GM19397 (cell line): ENCODE data around the gene ALDH3B2.
"Not testable (repeated sequence)": the region's sequence is repeated elsewhere in the genome, so short reads cannot be mapped to it uniquely, and the experiment has no call there.

ENCODE experiments used
- ATAC-seq: cut with Tn5 transposase; IDR thresholded peaks from one replicate; pipeline ENCODE4 v1.9.1; 2021; ENCODE audit warnings: mild to moderate bottlenecking, moderate library complexity; ENCODE audit not compliant: unreplicated experiment

Gene ALDH3B2

DNA sequence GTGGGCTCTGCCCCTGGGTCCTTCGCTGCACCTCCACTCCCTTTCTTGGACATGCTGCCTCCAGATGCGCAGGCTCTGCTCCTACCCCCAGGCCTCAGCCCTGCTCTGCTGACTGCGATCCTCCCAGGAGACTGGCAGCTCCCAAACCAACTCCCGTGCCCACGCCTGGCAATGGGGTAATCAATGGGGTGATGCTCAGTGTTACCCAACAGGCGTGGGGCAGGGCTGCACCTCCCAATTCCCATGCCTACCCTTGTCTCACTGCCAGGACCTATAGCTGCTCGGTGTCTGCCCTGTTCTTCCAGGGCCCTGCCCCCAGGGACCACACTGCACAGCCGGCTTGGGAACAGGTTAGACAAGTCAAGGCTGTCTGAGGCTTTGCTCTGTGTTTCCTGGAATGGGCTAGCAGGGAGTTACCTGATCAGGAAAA lies at the start of gene ALDH3B2:
Gene ALDH3B2 (minus strand): TSS at position 182 of the 430 bp plus-strand sequence. CDS start 7,688 bp downstream, outside the sequence.
- no peak for ATAC-seq

- not testable (repeated sequence) for ATAC-seq
Measured at GRCh38 chr11:67723036-67723435, 48.6 kb upstream of the ALDH3B2 start.

DNA sequence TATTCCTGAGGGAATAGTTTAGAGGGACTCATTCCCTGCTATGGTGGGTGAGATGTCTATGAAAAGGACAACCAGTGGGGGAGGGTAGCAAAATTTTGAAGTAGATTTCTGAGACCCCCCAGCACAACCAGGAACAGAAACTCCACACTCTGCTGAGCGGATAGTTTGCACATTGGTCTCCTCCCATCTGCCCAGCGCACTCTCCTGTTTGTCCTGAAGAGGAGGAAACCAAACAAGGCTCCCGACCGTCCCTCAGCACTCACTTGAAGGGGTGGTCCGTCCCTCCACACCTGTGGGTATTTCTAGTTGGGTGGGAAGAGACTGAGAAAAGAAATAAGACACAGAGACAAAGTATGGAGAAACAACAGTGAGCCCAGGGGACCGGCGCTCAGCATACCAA lies 41.8 kb upstream of the ALDH3B2 start:
- ATAC-seq, result not testable (repeated sequence)

DNA sequence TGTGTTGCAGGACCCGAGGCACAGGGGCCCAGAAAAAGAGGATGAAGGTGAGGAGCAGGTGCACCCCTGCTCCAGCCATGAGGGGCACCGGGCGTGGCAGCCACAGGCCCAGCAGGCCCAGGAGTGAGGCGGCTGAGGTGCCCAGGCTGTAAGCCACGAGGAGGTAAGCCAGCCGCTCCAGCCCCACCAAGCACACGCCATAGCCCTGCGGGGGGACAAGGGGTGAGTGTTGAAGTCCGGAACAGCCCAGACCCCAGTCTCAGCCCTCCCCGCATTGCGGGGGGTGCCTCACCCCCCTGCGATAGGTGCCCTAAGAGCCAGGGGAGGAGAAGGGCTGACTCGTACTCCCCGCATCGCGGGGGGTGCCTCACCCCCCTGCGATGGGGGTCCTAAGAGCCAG lies 41.4 kb upstream of the ALDH3B2 start:
- ATAC-seq, result not testable (repeated sequence)

- not testable (repeated sequence) for ATAC-seq
Measured at GRCh38 chr11:67713892-67714509, 39.6 kb upstream of the ALDH3B2 start.

DNA sequence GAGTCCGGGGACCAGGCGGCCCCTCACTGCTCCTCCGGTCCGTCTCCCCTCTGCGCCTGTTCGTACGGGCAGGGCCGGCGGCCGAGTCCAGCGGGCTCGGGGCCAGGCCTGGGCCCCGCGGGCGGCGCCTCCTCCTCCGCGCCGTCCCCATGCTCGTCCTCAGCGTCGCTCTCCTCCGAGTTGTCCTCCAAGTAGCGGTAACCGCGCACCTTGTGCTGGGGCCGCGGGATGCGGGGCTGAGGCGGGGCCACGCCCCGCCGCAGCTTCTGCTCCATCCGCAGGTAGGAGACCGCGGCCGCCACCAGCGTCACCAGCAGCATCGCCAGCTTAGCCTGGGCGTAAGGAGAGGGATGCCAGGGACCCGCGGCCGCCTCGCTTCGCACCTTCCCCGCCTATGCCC lies 37.3 kb upstream of the ALDH3B2 start:
- ATAC-seq, result not testable (repeated sequence)

- not testable (repeated sequence) for ATAC-seq
Measured at GRCh38 chr11:67711212-67711611, 36.8 kb upstream of the ALDH3B2 start.

DNA sequence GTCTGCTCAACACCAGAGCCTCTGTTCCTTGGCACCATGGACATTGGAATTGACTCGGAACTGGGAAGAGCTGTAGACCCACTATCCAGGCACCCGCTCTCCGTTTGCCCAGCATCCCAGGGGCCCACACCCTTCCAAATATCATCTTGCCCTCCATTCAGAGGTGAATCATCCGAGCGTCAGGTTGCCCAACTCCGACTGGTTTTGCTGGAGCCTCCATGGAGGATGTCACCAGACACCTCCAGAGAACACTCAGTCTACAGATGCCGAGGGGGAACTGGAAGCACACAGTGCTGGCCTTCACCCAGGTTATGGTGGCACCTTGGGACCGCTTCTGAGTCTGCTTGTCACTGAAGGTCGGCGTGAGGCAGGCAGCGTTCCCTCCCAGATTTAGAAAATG lies 35.4 kb upstream of the ALDH3B2 start:
- ATAC-seq, result not testable (repeated sequence)

GRCh38 chr11:67705264-67705663 lies 30.8 kb upstream of the ALDH3B2 start:
- ATAC-seq, result no peak

- no peak for ATAC-seq
Measured at GRCh38 chr11:67704524-67704923, 30.1 kb upstream of the ALDH3B2 start.

GRCh38 chr11:67703709-67704108 lies 29.3 kb upstream of the ALDH3B2 start:
- ATAC-seq, result not testable (repeated sequence)

DNA sequence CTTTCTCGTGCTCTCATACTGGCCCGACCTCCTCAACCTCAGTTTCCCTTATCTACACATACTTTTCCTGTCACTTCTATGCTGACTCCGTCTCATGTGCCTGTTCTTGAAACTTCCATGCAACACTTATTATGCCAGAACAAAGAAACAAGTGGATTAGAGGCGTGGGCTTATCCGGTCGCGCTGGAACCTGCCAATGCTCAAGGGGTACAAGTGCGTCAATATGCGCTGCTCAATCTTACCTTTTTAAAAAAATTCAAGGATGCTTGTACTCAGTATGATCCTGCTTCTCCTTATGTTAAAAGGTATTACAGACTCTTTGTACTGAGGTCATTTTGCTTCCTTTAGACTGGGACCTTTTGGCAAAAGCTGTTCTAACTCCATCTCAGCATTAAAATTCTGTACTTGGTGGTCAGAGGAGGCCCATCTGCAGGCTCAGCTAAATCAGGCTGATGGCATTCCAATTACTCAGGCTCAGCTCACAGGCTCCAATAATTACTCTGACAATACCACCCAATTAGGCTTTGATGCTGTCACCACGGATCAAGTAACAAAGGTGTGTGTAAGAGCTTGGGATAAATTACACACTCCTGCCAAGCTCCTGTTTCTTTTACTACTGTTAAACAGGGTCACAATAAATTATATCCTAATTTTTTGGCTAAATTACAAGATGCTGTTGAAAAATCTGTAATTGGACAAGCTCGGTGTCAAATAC lies 26.3 kb upstream of the ALDH3B2 start:
- no peak for ATAC-seq

DNA sequence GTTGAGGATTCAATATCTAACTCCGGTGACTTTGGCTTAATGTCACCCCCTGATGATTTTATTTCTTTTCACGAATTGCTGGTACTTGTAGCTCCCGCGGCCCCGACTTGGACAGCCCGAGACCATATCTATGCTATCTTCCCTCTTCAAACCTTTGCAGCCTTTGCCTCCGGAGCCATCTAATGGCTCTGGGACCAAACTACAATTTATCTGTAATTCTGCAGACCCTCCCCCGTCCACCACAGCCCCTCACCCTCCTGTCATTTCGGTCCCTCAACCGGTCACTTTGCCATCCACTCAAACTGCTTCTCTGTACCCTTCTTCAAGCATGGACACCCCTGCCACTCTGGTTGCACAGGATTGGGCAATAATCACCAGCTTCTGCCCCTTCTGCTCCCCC lies 25.7 kb upstream of the ALDH3B2 start:
- no peak for ATAC-seq

DNA sequence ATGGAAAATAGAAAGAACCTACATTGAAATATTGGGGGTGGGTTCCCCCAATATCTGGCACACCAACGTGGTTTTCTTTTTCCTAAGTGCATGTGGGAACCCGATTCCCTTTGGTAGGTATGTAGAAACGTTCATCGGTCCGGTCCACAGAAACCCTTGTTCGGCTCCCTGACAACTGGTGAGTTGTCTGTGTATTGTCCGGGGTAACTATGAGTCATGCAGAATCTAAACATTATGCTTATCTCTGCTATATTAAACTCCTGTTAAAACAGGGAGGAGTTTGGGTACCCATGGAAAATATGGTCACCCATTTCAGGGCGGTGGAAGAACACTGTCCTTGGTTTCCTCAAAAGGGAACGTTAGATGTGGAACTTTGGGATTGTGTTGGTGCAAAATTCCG lies 25.1 kb upstream of the ALDH3B2 start:
- ATAC-seq, result no peak

GRCh38 chr11:67698247-67698646 lies 23.8 kb upstream of the ALDH3B2 start:
- no peak for ATAC-seq

DNA sequence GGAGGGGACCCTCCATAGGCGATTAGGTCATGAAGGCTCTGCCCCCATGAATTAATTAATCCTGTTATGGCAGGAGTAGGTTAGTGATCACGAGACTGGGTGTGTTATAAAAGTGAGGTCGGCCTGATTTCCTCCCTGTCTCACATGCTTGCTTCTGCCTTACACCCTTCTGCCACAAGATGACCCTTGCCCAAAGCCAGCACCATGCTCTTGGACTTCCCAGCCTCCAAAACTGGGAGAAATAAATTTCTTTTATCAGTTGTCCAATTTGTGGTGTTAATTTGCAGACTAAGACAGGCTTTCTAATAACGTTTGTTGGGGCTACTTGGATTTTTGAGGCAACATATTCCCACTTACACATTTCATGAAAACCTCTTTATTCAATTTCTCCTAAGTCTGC lies 23.4 kb upstream of the ALDH3B2 start:
- ATAC-seq, result no peak

DNA sequence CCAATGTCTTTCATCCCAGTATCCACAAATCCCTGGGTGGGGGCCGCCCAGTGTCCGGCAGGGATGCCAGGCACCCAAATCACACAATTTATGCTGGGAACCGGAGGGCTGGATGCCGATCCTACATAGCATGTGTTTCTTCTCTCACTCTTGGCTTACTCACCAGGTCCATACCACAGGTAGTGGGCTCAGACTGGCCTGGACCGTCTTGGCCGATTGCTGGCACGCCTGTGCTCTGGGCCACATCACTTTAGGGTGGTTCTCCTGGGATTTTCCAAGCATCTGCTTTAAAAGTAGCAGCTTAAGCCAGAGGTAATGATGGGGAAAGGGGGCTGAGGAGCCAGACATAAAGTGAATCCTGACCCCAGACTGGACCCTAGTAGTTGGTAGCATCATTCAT lies 22.6 kb upstream of the ALDH3B2 start:
- ATAC-seq, result no peak

DNA sequence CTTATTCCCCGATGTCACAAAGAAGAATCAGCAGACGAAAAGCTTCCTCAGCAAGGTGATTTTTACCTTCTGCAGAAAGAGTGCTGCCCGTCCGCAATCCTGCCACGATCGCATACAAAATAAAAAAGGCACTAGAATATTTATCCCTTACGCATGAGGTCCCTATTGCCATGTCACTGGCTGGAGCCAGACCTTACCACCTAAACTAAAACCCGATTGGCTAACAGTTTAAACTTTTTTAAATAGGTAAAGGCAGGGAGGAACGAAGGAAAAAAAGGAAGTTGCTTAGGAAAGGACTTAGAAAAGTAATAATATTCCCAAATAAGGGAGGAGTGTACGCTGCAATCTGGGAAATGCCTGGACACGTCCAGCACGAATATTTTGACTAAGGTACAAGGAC lies 21.2 kb upstream of the ALDH3B2 start:
- ATAC-seq, result no peak

GRCh38 chr11:67694875-67695555 lies 20.6 kb upstream of the ALDH3B2 start:
- ATAC-seq, result no peak

GRCh38 chr11:67691149-67691548 lies 16.7 kb upstream of the ALDH3B2 start:
- ATAC-seq, result no peak

DNA sequence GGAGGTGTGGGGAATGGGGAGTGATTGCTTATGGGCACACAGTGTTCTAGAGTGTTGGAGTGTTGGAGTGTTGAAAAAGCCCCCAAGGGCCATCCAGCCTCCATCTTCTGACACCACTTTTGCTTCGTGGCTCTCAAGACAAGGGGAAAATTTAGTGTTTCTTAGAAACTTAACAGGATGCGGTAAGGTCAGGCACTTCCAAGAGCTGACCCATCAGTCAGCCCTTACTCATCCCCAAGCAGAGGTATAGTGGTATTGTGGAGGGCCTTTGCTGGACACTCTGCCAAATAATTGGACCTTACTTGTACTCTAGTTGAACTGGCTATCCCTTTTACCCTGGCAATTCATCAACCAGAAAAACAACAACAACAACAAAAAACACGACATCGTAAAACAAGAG lies 14.8 kb upstream of the ALDH3B2 start:
- ATAC-seq, result no peak

GRCh38 chr11:67687986-67688385 lies 13.6 kb upstream of the ALDH3B2 start:
- ATAC-seq, result no peak
